GM12878 (cell line): Measurements from ENCODE around the gene CDKN3. TPM values are rescaled to one million over a fixed set of nuclear protein-coding genes. Genes with fewer than 3 reads are reported as not detected.
A peak's percentile ranks its signal among the peaks of the same experiment; 100 is the strongest.

Source experiments
- ATF7 ChIP-seq: fragments of 450-650 bp; IDR thresholded peaks from 2 replicates; pipeline ENCODE4 v1.6.1; 2016; ENCODE audit warnings: low read depth, mild to moderate bottlenecking
- BHLHE40 ChIP-seq, 2 experiments: fragments of 450-650 bp in 1 of 2; IDR thresholded peaks; 2 replicates each; pipeline ENCODE4 v1.6.1; 2011 to 2017; ENCODE audit warnings: low read depth in 2 of 2, borderline replicate concordance in 1 of 2, improper control_type of control experiment in 1 of 2, low read length in 1 of 2, mild to moderate bottlenecking in 1 of 2
- CHD4 ChIP-seq: fragments of 200-600 bp; sonication (generic); IDR thresholded peaks from 2 replicates; pipeline ENCODE4 v1.6.1; 2016; ENCODE audit warnings: mild to moderate bottlenecking
- EGR1 ChIP-seq, 2 experiments: IDR thresholded peaks; 1 replicate in 1 of 2; 2 replicates in 1 of 2; pipeline ENCODE4 v1.6.1; 2011 to 2012; ENCODE audit warnings: low read depth in 2 of 2, low read length in 2 of 2, borderline replicate concordance in 1 of 2, mild to moderate bottlenecking in 1 of 2, moderate library complexity in 1 of 2
- HDAC6 ChIP-seq: fragments of 200-600 bp; sonication (generic); IDR thresholded peaks from one replicate; pipeline ENCODE4 v1.8.0; 2017; ENCODE audit warnings: antibody characterized with exemption; ENCODE audit not compliant: unreplicated experiment
- MYB ChIP-seq: fragments of 150-350 bp; IDR thresholded peaks from 2 replicates; pipeline ENCODE4 v1.6.1; 2014; ENCODE audit warnings: mild to moderate bottlenecking, low read depth, low read length, borderline replicate concordance
- RAD51 ChIP-seq: fragments of 450-650 bp; IDR thresholded peaks from 2 replicates; pipeline ENCODE4 v1.6.1; 2016; ENCODE audit warnings: moderate library complexity, mild to moderate bottlenecking, inconsistent platforms
- ZBED1 ChIP-seq: IDR thresholded peaks from 2 replicates; pipeline ENCODE4 v1.6.1; 2016; ENCODE audit warnings: borderline replicate concordance
- ZNF207 ChIP-seq: fragments of 450-650 bp; IDR thresholded peaks from 2 replicates; pipeline ENCODE4 v1.6.1; 2014; ENCODE audit warnings: antibody characterized with exemption, mild to moderate bottlenecking, borderline replicate concordance
- ZNF274 ChIP-seq: IDR thresholded peaks from one replicate; pipeline ENCODE4 v1.8.0; 2011; ENCODE audit not compliant: insufficient read length, insufficient read depth
- polyA plus RNA-seq, 11 experiments: library from polyadenylated mRNA; depleted of rRNA in 4 of 11; unstranded in 6 of 11; stranded (reverse) in 5 of 11; fragments of >200 nt; fragmentation: Nextera tagmentation in 4 of 11; fragmentation: Illumina TruSeq in 1 of 11; extraction: Ambion mirVana in 4 of 11; extraction: Trizol in 1 of 11; gene quantifications; 1 replicate in 1 of 11; 2 replicates in 10 of 11; pipeline versions ENCODE4 v1.2.1 to v1.2.3, GENCODE V29; 2011 to 2016; ENCODE audit warnings: inconsistent platforms in 2 of 11, missing spikeins in 2 of 11, low read depth in 1 of 11
- total RNA-seq, 4 experiments: library from RNA; depleted of rRNA in 3 of 4; stranded (reverse); fragments of >200 nt in 3 of 4; fragmentation: Illumina TruSeq in 1 of 4; extraction: Trizol in 1 of 4; gene quantifications; 2 replicates each; pipeline versions ENCODE4 v1.2.1 to v1.2.3, GENCODE V29; 2013 to 2021
- TF ChIP-seq, protein P1 (sequence below): fragments of 450-650 bp; IDR thresholded peaks from 2 replicates; pipeline ENCODE4 v1.6.1; 2017; ENCODE audit warnings: borderline replicate concordance
- TF ChIP-seq, protein P2 (sequence below): IDR thresholded peaks from 2 replicates; pipeline ENCODE4 v1.6.1; 2011; ENCODE audit warnings: low read depth, low read length, improper control_type of control experiment, borderline replicate concordance
- TF ChIP-seq, protein P3 (sequence below): IDR thresholded peaks from 2 replicates; pipeline ENCODE4 v1.6.1; 2011; ENCODE audit warnings: low read depth, mild to moderate bottlenecking, low read length, moderate library complexity, borderline replicate concordance; ENCODE audit errors: extremely low read depth
- TF ChIP-seq, protein P4 (sequence below): IDR thresholded peaks from 2 replicates; pipeline ENCODE4 v1.6.1; 2011; ENCODE audit warnings: borderline replicate concordance, low read depth, mild to moderate bottlenecking, moderate library complexity, low read length; ENCODE audit not compliant: insufficient read depth, poor library complexity, severe bottlenecking
- TF ChIP-seq, protein P5 (sequence below): fragments of 150-350 bp; IDR thresholded peaks from 2 replicates; pipeline ENCODE4 v1.6.1; 2014; ENCODE audit warnings: mild to moderate bottlenecking, low read depth, low read length
- TF ChIP-seq, protein P6 (sequence below): fragments of 450-650 bp; IDR thresholded peaks from 2 replicates; pipeline ENCODE4 v1.6.1; 2017; ENCODE audit warnings: mild to moderate bottlenecking, moderate library complexity

Gene CDKN3
- total and polyA plus RNA-seq, 10 of the 15 experiments (the other 5 are each of a cell fraction or from before 2014, with no cell fraction given): 54.9 to 197 (median 111) TPM

DNA sequence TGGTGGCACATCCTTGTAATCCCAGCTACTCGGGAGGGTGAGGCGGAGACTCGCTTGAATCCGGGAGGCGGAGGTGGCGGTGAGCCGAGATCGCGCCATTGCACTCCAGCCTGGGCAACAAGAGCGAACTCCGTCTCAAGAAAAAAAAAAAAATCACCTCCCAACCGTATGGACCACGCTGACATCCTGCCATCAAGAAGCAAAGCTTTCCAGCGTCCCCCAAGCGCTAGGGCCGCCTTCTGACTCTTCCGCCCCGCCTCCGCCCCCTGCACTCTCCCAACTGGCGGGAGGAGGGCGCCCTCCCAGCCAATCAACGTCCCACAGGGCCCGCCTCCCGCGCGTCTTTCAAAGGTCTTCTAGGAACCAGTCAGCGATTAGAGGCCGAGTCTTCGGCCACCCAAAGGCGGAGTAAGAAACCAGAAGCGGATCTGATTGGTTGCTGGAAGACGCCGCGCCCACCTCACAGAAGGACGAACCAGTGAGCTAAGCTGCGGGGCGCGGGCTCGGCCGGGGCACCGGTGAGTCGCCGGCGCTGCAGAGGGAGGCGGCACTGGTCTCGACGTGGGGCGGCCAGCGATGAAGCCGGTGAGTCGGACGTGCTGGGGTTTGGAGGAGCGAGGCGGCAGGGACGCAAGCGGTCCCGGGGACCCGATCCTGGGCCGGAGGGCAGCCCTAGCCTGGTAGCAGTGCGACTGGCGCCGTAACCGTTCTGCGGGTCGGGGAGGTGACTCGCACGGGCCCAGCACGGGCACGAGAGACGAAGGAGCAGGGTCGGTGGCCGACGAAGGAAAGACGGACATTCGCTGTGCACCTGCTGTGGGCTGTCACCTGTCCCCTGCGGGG is at the start of gene CDKN3 (continued):
- TF ChIP-seq, protein P1, sequence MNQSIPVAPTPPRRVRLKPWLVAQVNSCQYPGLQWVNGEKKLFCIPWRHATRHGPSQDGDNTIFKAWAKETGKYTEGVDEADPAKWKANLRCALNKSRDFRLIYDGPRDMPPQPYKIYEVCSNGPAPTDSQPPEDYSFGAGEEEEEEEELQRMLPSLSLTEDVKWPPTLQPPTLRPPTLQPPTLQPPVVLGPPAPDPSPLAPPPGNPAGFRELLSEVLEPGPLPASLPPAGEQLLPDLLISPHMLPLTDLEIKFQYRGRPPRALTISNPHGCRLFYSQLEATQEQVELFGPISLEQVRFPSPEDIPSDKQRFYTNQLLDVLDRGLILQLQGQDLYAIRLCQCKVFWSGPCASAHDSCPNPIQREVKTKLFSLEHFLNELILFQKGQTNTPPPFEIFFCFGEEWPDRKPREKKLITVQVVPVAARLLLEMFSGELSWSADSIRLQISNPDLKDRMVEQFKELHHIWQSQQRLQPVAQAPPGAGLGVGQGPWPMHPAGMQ: no peak
- no peak for TF ChIP-seq MYB
- TF ChIP-seq ZNF274: no peak
- TF ChIP-seq, protein P2, sequence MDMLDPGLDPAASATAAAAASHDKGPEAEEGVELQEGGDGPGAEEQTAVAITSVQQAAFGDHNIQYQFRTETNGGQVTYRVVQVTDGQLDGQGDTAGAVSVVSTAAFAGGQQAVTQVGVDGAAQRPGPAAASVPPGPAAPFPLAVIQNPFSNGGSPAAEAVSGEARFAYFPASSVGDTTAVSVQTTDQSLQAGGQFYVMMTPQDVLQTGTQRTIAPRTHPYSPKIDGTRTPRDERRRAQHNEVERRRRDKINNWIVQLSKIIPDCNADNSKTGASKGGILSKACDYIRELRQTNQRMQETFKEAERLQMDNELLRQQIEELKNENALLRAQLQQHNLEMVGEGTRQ: no peak
- TF ChIP-seq ATF7: 0 out of 2 replicates have a peak, but pooled peaks have one; percentile 25
- TF ChIP-seq ZNF207: no peak
- no peak for TF ChIP-seq ZBED1
- TF ChIP-seq, protein P3, sequence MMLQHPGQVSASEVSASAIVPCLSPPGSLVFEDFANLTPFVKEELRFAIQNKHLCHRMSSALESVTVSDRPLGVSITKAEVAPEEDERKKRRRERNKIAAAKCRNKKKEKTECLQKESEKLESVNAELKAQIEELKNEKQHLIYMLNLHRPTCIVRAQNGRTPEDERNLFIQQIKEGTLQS: no peak
- TF ChIP-seq, protein P4, sequence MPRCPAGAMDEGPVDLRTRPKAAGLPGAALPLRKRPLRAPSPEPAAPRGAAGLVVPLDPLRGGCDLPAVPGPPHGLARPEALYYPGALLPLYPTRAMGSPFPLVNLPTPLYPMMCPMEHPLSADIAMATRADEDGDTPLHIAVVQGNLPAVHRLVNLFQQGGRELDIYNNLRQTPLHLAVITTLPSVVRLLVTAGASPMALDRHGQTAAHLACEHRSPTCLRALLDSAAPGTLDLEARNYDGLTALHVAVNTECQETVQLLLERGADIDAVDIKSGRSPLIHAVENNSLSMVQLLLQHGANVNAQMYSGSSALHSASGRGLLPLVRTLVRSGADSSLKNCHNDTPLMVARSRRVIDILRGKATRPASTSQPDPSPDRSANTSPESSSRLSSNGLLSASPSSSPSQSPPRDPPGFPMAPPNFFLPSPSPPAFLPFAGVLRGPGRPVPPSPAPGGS: no peak
- peak in 1 of 2 experiments; percentile 85; a peak in 2 of 4 replicates for TF ChIP-seq BHLHE40 (IDR thresholded peaks at IDR 0.05; ENCODE audit: borderline replicate concordance in 1 of 2, low read depth in 2 of 2, low read length in 1 of 2)
- no peak for TF ChIP-seq CHD4
- TF ChIP-seq HDAC6: no peak
- TF ChIP-seq, protein P5, sequence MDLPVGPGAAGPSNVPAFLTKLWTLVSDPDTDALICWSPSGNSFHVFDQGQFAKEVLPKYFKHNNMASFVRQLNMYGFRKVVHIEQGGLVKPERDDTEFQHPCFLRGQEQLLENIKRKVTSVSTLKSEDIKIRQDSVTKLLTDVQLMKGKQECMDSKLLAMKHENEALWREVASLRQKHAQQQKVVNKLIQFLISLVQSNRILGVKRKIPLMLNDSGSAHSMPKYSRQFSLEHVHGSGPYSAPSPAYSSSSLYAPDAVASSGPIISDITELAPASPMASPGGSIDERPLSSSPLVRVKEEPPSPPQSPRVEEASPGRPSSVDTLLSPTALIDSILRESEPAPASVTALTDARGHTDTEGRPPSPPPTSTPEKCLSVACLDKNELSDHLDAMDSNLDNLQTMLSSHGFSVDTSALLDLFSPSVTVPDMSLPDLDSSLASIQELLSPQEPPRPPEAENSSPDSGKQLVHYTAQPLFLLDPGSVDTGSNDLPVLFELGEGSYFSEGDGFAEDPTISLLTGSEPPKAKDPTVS: no peak
- TF ChIP-seq RAD51: no peak
- TF ChIP-seq EGR1 (IDR thresholded peaks at IDR 0.05; ENCODE audit: borderline replicate concordance in 1 of 2, low read depth in 2 of 2, low read length in 2 of 2): peak in 1 of 2 experiments; percentile 40; a peak in 1 of 3 replicates
- TF ChIP-seq, protein P6, sequence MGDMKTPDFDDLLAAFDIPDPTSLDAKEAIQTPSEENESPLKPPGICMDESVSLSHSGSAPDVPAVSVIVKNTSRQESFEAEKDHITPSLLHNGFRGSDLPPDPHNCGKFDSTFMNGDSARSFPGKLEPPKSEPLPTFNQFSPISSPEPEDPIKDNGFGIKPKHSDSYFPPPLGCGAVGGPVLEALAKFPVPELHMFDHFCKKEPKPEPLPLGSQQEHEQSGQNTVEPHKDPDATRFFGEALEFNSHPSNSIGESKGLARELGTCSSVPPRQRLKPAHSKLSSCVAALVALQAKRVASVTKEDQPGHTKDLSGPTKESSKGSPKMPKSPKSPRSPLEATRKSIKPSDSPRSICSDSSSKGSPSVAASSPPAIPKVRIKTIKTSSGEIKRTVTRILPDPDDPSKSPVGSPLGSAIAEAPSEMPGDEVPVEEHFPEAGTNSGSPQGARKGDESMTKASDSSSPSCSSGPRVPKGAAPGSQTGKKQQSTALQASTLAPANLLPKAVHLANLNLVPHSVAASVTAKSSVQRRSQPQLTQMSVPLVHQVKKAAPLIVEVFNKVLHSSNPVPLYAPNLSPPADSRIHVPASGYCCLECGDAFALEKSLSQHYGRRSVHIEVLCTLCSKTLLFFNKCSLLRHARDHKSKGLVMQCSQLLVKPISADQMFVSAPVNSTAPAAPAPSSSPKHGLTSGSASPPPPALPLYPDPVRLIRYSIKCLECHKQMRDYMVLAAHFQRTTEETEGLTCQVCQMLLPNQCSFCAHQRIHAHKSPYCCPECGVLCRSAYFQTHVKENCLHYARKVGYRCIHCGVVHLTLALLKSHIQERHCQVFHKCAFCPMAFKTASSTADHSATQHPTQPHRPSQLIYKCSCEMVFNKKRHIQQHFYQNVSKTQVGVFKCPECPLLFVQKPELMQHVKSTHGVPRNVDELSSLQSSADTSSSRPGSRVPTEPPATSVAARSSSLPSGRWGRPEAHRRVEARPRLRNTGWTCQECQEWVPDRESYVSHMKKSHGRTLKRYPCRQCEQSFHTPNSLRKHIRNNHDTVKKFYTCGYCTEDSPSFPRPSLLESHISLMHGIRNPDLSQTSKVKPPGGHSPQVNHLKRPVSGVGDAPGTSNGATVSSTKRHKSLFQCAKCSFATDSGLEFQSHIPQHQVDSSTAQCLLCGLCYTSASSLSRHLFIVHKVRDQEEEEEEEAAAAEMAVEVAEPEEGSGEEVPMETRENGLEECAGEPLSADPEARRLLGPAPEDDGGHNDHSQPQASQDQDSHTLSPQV: no peak
